Motor neuron (in vitro differentiated cells): Measurements from ENCODE around the gene GPR173. TPM values are rescaled to one million over a fixed set of nuclear protein-coding genes. Genes with fewer than 3 reads are reported as not detected.

ENCODE experiments used
- ATAC-seq, 8 experiments: fragments of 200-7000 bp; cut with Tn5 transposase; replicated peaks in 6 of 8; 2 replicates each; pipeline ENCODE4 v1.8.0; 2021; ENCODE audit warnings: mild to moderate bottlenecking in 8 of 8, moderate library complexity in 8 of 8
- H3K27ac ChIP-seq, 2 donors: fragments of 250-450 bp; sonication (Bioruptor Pico); 2 replicates each; pipeline ENCODE4 v1.9.0; 2021; ENCODE audit warnings: antibody characterized with exemption in 2 of 2, mild to moderate bottlenecking in 2 of 2, moderate library complexity in 1 of 2
- H3K4me1 ChIP-seq, 2 donors: fragments of 250-450 bp; sonication (Bioruptor Pico); replicated peaks in 1 of 2; 2 replicates each; pipeline ENCODE4 v1.6.1; 2021; ENCODE audit warnings: antibody characterized with exemption in 2 of 2, mild to moderate bottlenecking in 2 of 2, moderate library complexity in 1 of 2
- H3K4me3 ChIP-seq, 5 donors: fragments of 250-450 bp; sonication (Bioruptor Pico); 2 replicates each; pipeline ENCODE4 v1.9.0; 2021; ENCODE audit warnings: antibody characterized with exemption in 5 of 5, mild to moderate bottlenecking in 5 of 5, moderate library complexity in 4 of 5
- WGBS, 10 experiments: fragments of 450-650 bp; shearing (Covaris generic); methylation state at CpG; one replicate each; pipeline ENCODE4 v1.0.0; 2022; 5-methylcytosine and 5-hydroxymethylcytosine counted together
- in situ Hi-C, 9 experiments: fragments of 400-800 bp; cut with MboI; loops; one replicate each; pipeline ENCODE4 v1.15.0; 2021; ENCODE audit warnings: low sequenced_read_pairs in 9 of 9, low pct_unique_long_range_greater_than_20kb in 2 of 9; ENCODE audit not compliant: unreplicated experiment in 9 of 9
- total RNA-seq, 8 experiments: library from RNA; unstranded; fragments of 300-600 nt; gene quantifications; 2 replicates each; pipeline versions ENCODE4 v1.2.3 to v1.2.4, GENCODE V29; 2022

Gene GPR173
- total RNA-seq, 8 experiments from 2014 or later: 0.41 to 47.2 (median 22.5) TPM

DNA sequence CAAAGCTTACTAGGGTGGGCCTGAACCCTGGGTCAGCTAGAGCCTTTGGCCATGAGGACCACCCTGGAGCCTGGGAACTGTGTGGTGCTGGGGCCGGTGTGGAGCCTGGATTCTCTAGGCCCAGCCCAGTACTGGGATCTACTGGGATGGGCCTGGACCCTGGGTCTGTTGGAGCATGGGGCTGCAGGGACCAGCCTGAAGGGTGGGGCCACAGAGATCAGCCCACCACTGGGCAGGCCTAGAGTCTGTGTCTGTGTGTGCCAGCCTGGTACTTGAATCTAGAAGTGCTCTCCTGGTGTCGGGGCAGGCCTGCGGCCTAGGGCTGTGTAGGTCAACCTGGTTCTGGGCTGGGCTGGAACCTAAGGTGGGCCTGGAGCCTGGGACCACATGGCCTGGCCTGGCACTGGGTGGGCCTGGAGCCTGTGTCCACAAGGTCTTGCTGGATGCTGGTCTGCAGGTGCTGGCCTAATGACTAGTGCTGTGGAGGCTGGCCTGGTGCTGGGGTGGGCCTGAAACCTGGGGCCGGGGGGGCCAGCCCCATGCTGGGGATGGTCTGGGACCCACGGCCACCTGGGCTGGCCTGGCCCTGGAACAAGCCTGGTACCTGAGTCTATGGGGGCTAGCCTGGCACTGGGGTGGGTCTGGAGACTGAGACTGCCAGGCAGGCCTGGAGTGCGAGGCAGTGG, 66.4 kb downstream of the GPR173 start:
- no peak for ATAC-seq
- H3K27ac ChIP-seq: no peak overlapping the region
- no CpG with 5 or more reads among the region's 6 CpGs for WGBS, 10 experiments
- H3K4me3 ChIP-seq: no peak overlapping the region
- H3K4me1 ChIP-seq: no peaks in the 10 kb centered on the region
- in situ Hi-C loops: no loop called here

DNA sequence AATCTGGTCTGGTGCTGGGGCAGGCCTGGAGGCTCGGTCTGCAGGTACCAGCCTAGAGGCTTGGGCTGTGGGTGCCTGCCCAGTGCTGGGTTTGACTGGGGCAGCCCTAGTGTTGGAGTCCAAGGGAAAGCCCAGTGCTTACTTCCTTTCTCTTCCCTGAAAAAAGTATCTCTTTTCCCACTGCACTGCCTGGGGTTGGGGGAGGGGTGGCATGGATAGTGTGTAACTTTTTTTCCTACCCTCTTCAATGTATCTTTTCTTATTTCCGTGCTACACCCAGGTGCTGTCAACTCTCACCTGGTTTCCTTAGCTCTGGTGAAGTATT, 66.9 kb downstream of the GPR173 start:
- H3K4me1 ChIP-seq: no peaks in the 10 kb centered on the region
- H3K4me3 ChIP-seq: no peak overlapping the region
- ATAC-seq: no peak
- WGBS, 10 experiments: 33 to 83% (median 54%) methylated on average over 1 to 2 of the region's 2 CpGs; no CpG with 5 or more reads in 7 of the 10 experiments
- in situ Hi-C loops: no loop called here
- no peak overlapping the region for H3K27ac ChIP-seq

GRCh38 chrX:53116101-53116500, 67.5 kb downstream of the GPR173 start:
- in situ Hi-C loops: no loop called here
- 40 to 100% (median 71%) methylated on average over 1 to 3 of the region's 3 CpGs; no CpG with 5 or more reads in 7 of the 10 experiments for WGBS, 10 experiments
- no peak for ATAC-seq
- Histone ChIP-seq H3K27ac (no peak overlapping the region), H3K4me1 (no peaks in the 10 kb centered on the region), H3K4me3 (no peak overlapping the region)

GRCh38 chrX:53122013-53122412, 73.4 kb downstream of the GPR173 start:
- no peaks in the 10 kb centered on the region for H3K4me1 ChIP-seq
- no peak overlapping the region for H3K4me3 ChIP-seq
- 8 to 67% methylated on average over 1 of the region's 1 CpG; no CpG with 5 or more reads in 8 of the 10 experiments for WGBS, 10 experiments
- no peak for ATAC-seq
- in situ Hi-C loops: no loop called here
- no peak overlapping the region for H3K27ac ChIP-seq

DNA sequence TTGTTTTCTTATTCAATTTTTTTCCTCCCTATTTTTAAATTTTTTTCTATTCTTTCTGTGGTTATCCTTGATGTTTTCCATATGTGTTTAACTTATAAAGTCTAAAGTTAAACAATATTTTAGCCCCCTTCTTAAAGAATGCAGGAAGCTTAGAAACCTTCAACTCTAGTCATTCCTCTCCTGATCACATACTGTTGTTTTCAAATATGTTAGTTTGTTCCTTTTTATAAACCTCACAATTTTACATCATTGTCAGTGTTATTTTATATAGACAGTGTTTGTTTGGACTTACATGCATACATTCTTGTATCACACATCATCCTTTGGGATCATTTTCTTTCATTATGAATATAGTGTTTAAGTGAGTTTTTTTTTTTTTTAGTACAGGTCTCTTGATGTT, 76.9 kb downstream of the GPR173 start:
- H3K4me3 ChIP-seq: no peak overlapping the region
- in situ Hi-C loops: no loop called here
- no peak overlapping the region for H3K27ac ChIP-seq
- ATAC-seq: no peak
- no peaks in the 10 kb centered on the region for H3K4me1 ChIP-seq

- Histone ChIP-seq H3K27ac (no peak overlapping the region), H3K4me3 (no peak overlapping the region), H3K4me1 (no peaks in the 10 kb centered on the region)
- 52 to 100% (median 94%) methylated on average over 2 of the region's 2 CpGs; no CpG with 5 or more reads in 1 of the 10 experiments for WGBS, 10 experiments
- no peak for ATAC-seq
- in situ Hi-C loops: no loop called here
Observed at GRCh38 chrX:53126377-53126776, 77.8 kb downstream of the GPR173 start.

- in situ Hi-C loops: no loop called here
- Histone ChIP-seq H3K27ac (no peak overlapping the region), H3K4me1 (no peaks in the 10 kb centered on the region), H3K4me3 (no peak overlapping the region)
- ATAC-seq: no peak
- 0 to 75% (median 14%) methylated on average over 1 to 3 of the region's 3 CpGs; no CpG with 5 or more reads in 7 of the 10 experiments for WGBS, 10 experiments
Observed at GRCh38 chrX:53128097-53128749, 79.6 kb downstream of the GPR173 start.

Other genes starting within 250 kb of the GPR173 start
- not detected for gene XAGE5, start 237.5 kb upstream of the GPR173 start, total RNA-seq
- gene XAGE3, start 180.7 kb upstream of the GPR173 start, total RNA-seq: not detected
- gene FAM156B, start 151.5 kb upstream of the GPR173 start, total RNA-seq: 10 to 100 TPM; 13.0 to 30.4 (median 23.3) TPM
- gene FAM156A, start 90.3 kb upstream of the GPR173 start, total RNA-seq: 10 to 100 TPM; 12.6 to 29.0 (median 20.2) TPM
- 10 to 100 TPM; 14.9 to 66.1 (median 31.3) TPM for gene TSPYL2, start 33.6 kb downstream of the GPR173 start, total RNA-seq
- gene KANTR, start 45.4 kb downstream of the GPR173 start, total RNA-seq: 10 to 100 TPM in 6 of 8 experiments, 1 to 10 TPM in 2; 7.0 to 26.9 (median 18.3) TPM
- gene KDM5C, start 176.4 kb downstream of the GPR173 start, total RNA-seq: 100 to 1,000 TPM in 1 of 8 experiments, 10 to 100 TPM in 7; 36.8 to 153 (median 57.1) TPM
- gene IQSEC2, start 232.8 kb downstream of the GPR173 start, total RNA-seq: 10 to 100 TPM in 2 of 8 experiments, 1 to 10 TPM in 6; 1.7 to 13.9 (median 6.5) TPM